Measurements from ENCODE around the gene PYGB. TPM values are rescaled to one million over a fixed set of nuclear protein-coding genes. Genes with fewer than 3 reads are reported as not detected.

PYGB gene
- total RNA-seq, 1 experiment from 2014 or later, result 78.9 TPM

GRCh38 chr20:25317351-25318075 lies 69.6 kb downstream of the PYGB start:
- Mint-ChIP-seq H3K27ac (ENCODE audit: unreplicated experiment) (no peak overlapping the region), H3K4me1 (ENCODE audit: low read depth, unreplicated experiment) (no peaks in the 10 kb centered on the region), H3K4me3 (ENCODE audit: unreplicated experiment) (no peak overlapping the region), H3K36me3 (ENCODE audit: insufficient read depth, unreplicated experiment) (peaks cover 41% of the 10 kb centered on the region), H3K27me3 (ENCODE audit: insufficient read depth, unreplicated experiment) (no peaks in the 10 kb centered on the region), H3K9me3 (ENCODE audit: unreplicated experiment) (no peaks in the 10 kb centered on the region)
- Histone ChIP-seq H3K36me3 (ENCODE audit: control insufficient read depth, insufficient read depth, low read length) (no peaks in the 10 kb centered on the region; the same call in 1 of the 2 replicates), H3K4me3 (ENCODE audit: low read depth, low read length) (no peak overlapping the region), H3K27me3 (replicated peaks; ENCODE audit: control insufficient read depth, insufficient read depth, low read length) (no peaks in the 10 kb centered on the region), H3K4me1 (no peaks in the 10 kb centered on the region), H3K9me3 (no peaks in the 10 kb centered on the region)
- DNase-seq, result no peak
- BruUV-seq (replicated peaks), result no TSS peak
- CTCF ChIA-PET, result no interaction called here
- no peak for TF ChIP-seq CTCF (IDR thresholded peaks at IDR 0.05; ENCODE audit: insufficient read depth in 1 of 2, low read depth in 1 of 2, low read length in 1 of 2, severe bottlenecking in 1 of 2, unreplicated experiment in 1 of 2)
- intact Hi-C loops (cut with micrococcal nuclease; ENCODE audit: unreplicated experiment), result no loop called here
- POLR2A ChIA-PET, result no interaction called here

GRCh38 chr20:25318471-25319240 lies 70.8 kb downstream of the PYGB start:
- no peak overlapping the region for H3K4me3 ChIP-seq (ENCODE audit: low read depth, low read length)
- DNase-seq, result peak in 1 of 2 experiments; percentile 21
- Mint-ChIP-seq H3K27ac (ENCODE audit: unreplicated experiment) (no peak overlapping the region), H3K27me3 (ENCODE audit: insufficient read depth, unreplicated experiment) (no peaks in the 10 kb centered on the region), H3K36me3 (ENCODE audit: insufficient read depth, unreplicated experiment) (peaks cover 48% of the 10 kb centered on the region), H3K4me3 (ENCODE audit: unreplicated experiment) (no peak overlapping the region), H3K4me1 (ENCODE audit: low read depth, unreplicated experiment) (peaks cover 5% of the 10 kb centered on the region), H3K9me3 (ENCODE audit: unreplicated experiment) (no peaks in the 10 kb centered on the region)
- H3K36me3 ChIP-seq (ENCODE audit: control insufficient read depth, insufficient read depth, low read length), result no peaks in the 10 kb centered on the region; the same call in 1 of the 2 replicates
- H3K27me3 ChIP-seq (replicated peaks; ENCODE audit: control insufficient read depth, insufficient read depth, low read length), result no peaks in the 10 kb centered on the region
- TF ChIP-seq CTCF (IDR thresholded peaks at IDR 0.05; ENCODE audit: insufficient read depth in 1 of 2, low read depth in 1 of 2, low read length in 1 of 2, severe bottlenecking in 1 of 2, unreplicated experiment in 1 of 2), result no peak
- CTCF ChIA-PET, result interaction anchor here (0.7 kb wide), 1 partner anchor 79 kb away, joined by 4 read pairs; no protein-coding TSS in a partner anchor
- intact Hi-C loops (cut with micrococcal nuclease; ENCODE audit: unreplicated experiment), result no loop called here
- H3K9me3 ChIP-seq, result no peaks in the 10 kb centered on the region
- BruUV-seq (replicated peaks), result no TSS peak
- POLR2A ChIA-PET, result no interaction called here
- H3K4me1 ChIP-seq, result no peaks in the 10 kb centered on the region

GRCh38 chr20:25319241-25320034 lies 71.6 kb downstream of the PYGB start:
- ChIA-PET POLR2A (no interaction called here), CTCF (no interaction called here)
- Mint-ChIP-seq H3K4me3 (ENCODE audit: unreplicated experiment) (no peak overlapping the region), H3K27me3 (ENCODE audit: insufficient read depth, unreplicated experiment) (no peaks in the 10 kb centered on the region), H3K4me1 (ENCODE audit: low read depth, unreplicated experiment) (peaks cover 8% of the 10 kb centered on the region), H3K27ac (ENCODE audit: unreplicated experiment) (no peak overlapping the region), H3K9me3 (ENCODE audit: unreplicated experiment) (no peaks in the 10 kb centered on the region), H3K36me3 (ENCODE audit: insufficient read depth, unreplicated experiment) (peaks cover 48% of the 10 kb centered on the region)
- intact Hi-C loops (cut with micrococcal nuclease; ENCODE audit: unreplicated experiment), result no loop called here
- no TSS peak for BruUV-seq (replicated peaks)
- TF ChIP-seq CTCF (IDR thresholded peaks at IDR 0.05; ENCODE audit: insufficient read depth in 1 of 2, low read depth in 1 of 2, low read length in 1 of 2, severe bottlenecking in 1 of 2, unreplicated experiment in 1 of 2), result no peak
- H3K4me1 ChIP-seq, result no peaks in the 10 kb centered on the region
- H3K4me3 ChIP-seq (ENCODE audit: low read depth, low read length), result no peak overlapping the region
- no peaks in the 10 kb centered on the region for H3K27me3 ChIP-seq (replicated peaks; ENCODE audit: control insufficient read depth, insufficient read depth, low read length)
- no peaks in the 10 kb centered on the region; the same call in none of the 2 replicates for H3K36me3 ChIP-seq (ENCODE audit: control insufficient read depth, insufficient read depth, low read length)
- peak in 1 of 2 experiments; percentile 16 for DNase-seq
- H3K9me3 ChIP-seq, result no peaks in the 10 kb centered on the region

All from Caco-2 (cell line).